ENCODE results near the gene TRIM66.
A peak's percentile ranks its signal among the peaks of the same experiment; 100 is the strongest.

The TRIM66 gene, protein sequence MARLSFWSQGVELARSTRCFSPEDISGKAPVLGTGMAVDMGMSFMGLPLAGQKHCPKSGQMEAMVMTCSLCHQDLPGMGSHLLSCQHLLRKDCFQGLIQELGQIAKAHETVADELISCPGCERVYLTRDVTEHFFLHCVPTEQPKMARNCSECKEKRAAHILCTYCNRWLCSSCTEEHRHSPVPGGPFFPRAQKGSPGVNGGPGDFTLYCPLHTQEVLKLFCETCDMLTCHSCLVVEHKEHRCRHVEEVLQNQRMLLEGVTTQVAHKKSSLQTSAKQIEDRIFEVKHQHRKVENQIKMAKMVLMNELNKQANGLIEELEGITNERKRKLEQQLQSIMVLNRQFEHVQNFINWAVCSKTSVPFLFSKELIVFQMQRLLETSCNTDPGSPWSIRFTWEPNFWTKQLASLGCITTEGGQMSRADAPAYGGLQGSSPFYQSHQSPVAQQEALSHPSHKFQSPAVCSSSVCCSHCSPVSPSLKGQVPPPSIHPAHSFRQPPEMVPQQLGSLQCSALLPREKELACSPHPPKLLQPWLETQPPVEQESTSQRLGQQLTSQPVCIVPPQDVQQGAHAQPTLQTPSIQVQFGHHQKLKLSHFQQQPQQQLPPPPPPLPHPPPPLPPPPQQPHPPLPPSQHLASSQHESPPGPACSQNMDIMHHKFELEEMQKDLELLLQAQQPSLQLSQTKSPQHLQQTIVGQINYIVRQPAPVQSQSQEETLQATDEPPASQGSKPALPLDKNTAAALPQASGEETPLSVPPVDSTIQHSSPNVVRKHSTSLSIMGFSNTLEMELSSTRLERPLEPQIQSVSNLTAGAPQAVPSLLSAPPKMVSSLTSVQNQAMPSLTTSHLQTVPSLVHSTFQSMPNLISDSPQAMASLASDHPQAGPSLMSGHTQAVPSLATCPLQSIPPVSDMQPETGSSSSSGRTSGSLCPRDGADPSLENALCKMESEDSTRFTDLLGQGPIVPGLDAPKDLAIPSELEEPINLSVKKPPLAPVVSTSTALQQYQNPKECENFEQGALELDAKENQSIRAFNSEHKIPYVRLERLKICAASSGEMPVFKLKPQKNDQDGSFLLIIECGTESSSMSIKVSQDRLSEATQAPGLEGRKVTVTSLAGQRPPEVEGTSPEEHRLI (N-terminal part only)

DNA sequence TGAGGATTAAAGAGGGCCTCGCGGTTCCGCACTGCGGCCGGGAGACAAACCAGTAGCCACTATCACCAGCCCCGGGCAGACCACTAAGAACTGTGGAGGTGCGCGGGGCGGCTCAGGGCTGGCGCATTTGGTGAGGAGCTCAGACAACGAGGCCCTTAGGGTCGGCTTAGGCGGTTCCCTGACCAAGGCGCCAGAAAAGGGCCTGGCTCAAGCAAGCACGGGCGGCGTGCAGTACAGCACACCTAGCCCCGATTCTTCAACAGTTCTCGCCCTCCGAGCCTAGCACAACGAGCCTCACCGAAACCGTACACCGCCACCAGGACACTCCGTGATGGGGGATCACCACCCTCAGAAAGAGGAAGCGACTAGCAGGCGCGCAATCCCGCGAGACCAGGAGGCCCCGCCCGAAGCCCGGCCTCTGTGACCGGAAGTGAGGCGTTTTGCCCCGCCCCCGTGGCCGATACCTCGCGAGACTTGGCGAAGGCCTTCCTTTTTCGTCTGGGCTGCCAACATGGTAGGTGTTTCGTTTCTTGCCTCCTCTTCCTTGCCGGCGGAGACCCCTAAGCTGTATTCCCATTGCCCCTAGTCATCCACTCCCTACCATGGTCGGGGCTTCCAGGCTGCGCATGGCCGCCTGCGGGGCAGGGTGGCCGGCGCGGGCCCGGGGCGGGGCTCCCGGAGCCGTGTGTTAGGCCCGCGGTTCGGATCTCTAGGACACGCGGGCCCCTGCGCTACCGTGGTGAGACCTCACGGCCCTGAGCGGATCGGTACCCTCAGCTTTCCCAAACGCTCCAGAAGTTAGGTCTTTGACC, at the start of gene TRIM66, which contains the start of gene RPL27A:
TRIM66 (minus strand) TSS at position 363 of the 812 bp plus-strand sequence. CDS start 10,391 bp downstream, outside the sequence.
RPL27A (plus strand) TSS at position 490 of the 812 bp plus-strand sequence; CDS start at position 512, 22 bp downstream.
- peak; percentile 94 for DNase-seq
- in situ Hi-C loops (cut with HindIII; ENCODE audit: low pct_ligation_motif_present, low pct_unique_long_range_greater_than_20kb, low sequenced_read_pairs) = no loop called here

DNA sequence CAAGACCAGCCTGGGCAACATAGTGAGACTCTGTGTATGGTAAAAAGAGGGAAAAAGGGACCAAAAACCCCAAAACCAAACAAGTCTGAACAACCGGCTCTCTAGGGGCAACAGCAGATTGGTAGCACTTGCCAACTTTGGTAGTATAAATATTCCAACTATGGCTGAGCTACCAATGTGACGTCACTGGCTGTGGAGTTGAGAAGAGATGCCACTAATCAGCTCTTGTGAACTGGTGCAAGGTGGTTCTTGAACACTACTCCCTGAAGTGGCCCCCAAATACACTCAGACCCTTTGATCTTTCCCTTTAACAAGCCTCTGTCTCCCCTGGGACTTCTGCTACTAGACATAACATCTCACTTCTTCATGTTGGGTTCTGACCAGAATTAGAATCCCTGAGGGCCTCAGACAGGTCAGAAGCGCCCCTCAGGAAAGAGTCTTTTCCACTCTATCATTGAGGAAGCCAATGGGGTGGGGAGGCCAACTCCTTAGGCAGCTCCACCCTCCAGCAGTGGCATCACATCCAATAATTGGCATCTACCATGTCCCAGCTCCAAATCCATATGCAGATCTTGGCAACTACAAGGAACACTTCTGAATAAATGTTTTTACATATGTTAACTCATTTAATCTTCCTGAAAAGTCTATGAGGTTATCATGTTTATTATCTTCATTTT, 49.3 kb upstream of the TRIM66 start:
- no peak for DNase-seq
- in situ Hi-C loops (cut with HindIII; ENCODE audit: low pct_ligation_motif_present, low pct_unique_long_range_greater_than_20kb, low sequenced_read_pairs) = no loop called here

DNA sequence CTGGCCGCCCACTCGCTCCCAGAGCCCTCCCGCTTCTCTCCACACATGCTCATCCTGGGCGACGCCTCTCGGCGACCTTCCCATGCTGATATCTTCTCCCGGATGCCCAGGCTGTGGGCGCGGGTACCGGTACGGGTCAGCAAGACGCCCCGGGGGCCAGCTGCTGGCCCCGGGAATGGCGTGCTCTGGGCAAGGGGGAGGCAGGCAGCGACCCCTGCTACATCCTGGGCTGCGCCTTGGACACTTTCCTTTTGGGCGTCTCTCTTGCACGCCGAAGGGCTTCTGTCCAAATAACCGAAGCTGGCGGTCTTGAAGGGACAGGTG, 48.2 kb upstream of the TRIM66 start:
- no peak for DNase-seq
- in situ Hi-C loops (cut with HindIII; ENCODE audit: low pct_ligation_motif_present, low pct_unique_long_range_greater_than_20kb, low sequenced_read_pairs) = no loop called here

DNA sequence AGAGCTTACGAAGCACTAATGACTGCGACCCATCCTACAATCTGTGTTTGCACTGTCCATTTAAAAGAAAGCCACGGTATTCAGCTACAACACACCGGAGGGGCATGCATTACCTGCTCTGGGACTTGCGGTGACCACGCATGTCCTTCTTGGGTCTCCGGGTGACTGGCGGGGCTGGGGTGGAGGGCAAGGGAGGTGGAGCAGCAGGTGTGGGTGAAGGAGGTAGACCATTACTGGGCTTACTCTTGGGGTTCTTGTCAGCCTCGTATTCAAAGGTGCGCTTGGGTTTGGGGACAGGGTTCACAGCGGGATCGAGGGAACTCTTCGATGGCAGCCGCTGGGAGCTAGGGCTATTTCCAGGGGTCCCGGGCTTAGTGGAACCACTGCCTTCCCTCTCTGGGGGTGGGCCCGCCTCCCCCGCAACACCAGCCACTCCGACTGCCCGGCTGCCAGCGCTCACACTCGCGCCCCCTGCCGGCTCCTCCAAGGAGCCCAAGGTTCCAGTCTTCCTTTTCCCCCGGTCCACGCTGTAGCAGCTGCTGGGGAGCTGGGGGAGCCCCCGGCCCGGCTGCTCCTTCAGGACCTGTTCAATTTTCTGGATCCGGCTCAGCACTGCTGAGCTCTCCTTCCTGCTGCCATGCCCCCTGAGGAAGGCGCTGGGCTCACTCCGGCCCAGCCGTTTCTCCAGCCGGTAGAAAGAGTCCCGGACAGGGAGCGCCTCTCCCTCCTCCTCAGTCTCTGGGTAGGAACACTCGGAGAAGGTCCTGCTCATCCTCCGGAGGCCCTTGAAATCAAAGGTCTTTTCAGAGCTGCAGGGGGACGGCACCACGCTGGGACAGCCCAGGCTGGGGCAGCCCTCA, 47.6 kb upstream of the TRIM66 start:
- no peak for DNase-seq

DNA sequence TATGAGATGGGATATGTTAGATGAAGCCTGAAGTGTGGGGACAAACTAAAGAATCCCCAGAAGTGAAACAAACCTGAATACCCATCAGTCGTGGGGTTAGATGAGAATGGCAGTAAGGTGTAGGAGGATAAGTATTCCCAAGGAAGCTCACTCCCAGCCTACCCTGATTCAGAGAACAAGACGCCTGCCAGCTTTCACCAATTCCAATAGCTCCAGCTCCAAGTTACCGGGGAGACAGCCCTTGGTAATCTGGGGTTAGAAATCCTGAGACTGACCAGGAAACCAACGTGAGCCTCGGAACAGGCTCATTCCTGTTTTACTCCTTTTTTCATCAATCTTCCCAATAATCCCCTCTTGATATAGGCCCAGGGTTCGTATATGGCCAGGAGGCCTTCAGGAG, 46.6 kb upstream of the TRIM66 start:
- DNase-seq = no peak
- in situ Hi-C loops (cut with HindIII; ENCODE audit: low pct_ligation_motif_present, low pct_unique_long_range_greater_than_20kb, low sequenced_read_pairs) = no loop called here

More for the DNA sequence above, 47.6 kb upstream of the TRIM66 start:
- in situ Hi-C loops (cut with HindIII; ENCODE audit: low pct_ligation_motif_present, low pct_unique_long_range_greater_than_20kb, low sequenced_read_pairs) = no loop called here

DNA sequence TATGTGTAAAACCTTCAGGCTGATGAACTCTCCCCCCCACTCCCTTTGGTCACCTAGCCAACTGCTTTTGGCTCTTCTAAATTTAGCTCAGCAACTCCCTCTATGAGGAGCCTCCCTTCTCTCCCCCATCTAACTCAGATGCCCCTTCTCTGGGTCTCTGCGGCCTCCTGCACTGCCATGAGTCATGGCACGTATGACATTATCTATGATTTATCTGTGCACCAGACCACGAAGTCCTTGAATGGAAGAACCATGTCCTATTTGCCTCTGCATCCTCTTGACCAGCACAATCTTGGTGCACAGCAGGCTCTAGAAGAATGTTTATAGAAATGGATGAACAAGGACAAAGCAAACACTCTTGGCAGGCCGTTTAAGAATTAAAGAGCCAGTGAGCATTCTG, 46.1 kb upstream of the TRIM66 start:
- no peak for DNase-seq
- in situ Hi-C loops (cut with HindIII; ENCODE audit: low pct_ligation_motif_present, low pct_unique_long_range_greater_than_20kb, low sequenced_read_pairs) = no loop called here

DNA sequence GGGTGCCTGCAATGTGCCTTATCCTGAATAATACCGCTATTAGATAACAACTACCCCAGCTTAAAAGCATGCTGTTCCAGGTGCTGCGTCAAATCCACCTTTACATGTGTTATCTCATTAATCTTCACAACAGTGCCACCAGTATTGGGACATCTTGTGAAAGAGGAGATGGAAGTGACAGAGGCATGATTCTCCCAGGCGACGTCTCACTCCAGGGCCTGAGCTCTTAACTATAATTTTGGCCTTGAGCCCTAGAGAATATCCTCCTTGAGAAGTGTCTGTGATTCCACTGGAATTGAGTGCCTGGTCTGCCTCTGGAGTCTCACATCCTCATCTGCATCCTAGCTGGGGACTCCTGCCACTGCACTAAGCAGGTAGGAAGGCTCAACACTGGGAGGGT, 43.9 kb upstream of the TRIM66 start:
- in situ Hi-C loops (cut with HindIII; ENCODE audit: low pct_ligation_motif_present, low pct_unique_long_range_greater_than_20kb, low sequenced_read_pairs) = no loop called here
- DNase-seq = no peak

DNA sequence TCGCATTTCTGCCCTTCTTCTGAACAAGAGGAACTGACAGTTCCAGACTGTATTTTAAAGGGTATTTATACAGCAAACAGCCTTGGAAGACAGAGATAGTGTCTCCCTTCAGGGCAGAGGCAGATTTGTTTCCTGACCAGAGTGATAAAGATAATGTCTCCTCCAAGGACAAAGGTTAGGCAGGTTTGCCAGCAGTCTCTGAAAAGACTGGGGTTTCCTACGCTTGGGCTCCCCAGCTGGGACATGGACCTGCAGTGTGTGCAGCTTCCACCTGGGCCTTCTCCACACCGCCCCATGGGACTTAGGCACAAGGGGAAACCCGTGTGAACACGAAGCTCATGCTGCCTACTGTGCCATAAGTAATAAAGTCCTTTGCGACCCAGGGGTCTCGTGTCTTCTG, 42.2 kb upstream of the TRIM66 start:
- in situ Hi-C loops (cut with HindIII; ENCODE audit: low pct_ligation_motif_present, low pct_unique_long_range_greater_than_20kb, low sequenced_read_pairs) = no loop called here
- DNase-seq = no peak

DNA sequence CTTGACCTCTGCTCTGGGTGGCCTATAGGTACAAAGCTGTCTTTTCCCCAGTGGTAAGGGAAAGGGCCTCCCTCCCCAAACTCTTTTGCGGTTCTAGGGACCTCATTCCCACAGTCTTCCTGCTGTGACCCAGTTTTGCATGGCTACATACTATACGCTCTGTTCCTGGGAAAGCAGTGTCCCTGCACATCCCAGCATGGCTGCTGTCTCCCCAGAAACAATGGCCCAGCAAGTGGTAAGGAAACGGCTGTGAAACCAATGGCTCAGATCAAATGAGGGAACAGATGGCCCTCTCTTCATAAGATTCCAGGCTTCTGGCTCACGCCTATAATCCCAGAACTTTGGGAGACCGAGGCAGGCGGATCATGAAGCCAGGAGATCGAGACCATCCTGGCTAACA, 41.2 kb upstream of the TRIM66 start:
- DNase-seq = no peak
- in situ Hi-C loops (cut with HindIII; ENCODE audit: low pct_ligation_motif_present, low pct_unique_long_range_greater_than_20kb, low sequenced_read_pairs) = no loop called here

DNA sequence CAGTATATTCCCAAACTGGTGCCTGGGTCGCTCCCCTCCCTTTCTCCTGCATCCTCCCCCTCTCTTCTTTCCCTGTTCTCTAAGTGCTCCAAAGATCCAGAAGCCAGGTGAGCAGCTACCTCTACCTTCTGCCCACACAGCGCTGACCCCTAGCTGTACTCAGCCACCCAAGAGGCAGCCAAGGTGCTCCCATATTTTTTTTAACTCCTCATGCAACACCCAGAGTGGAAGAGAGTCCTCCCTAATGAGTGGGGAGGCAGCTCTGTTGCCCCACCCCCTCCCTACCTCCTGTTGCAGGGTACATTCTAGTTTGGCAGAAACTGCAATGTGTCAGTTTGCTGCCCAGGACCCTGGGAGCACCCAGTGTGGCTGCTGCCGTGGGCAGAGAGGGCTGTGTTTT, 40.3 kb upstream of the TRIM66 start:
- no peak for DNase-seq
- in situ Hi-C loops (cut with HindIII; ENCODE audit: low pct_ligation_motif_present, low pct_unique_long_range_greater_than_20kb, low sequenced_read_pairs) = no loop called here

DNA sequence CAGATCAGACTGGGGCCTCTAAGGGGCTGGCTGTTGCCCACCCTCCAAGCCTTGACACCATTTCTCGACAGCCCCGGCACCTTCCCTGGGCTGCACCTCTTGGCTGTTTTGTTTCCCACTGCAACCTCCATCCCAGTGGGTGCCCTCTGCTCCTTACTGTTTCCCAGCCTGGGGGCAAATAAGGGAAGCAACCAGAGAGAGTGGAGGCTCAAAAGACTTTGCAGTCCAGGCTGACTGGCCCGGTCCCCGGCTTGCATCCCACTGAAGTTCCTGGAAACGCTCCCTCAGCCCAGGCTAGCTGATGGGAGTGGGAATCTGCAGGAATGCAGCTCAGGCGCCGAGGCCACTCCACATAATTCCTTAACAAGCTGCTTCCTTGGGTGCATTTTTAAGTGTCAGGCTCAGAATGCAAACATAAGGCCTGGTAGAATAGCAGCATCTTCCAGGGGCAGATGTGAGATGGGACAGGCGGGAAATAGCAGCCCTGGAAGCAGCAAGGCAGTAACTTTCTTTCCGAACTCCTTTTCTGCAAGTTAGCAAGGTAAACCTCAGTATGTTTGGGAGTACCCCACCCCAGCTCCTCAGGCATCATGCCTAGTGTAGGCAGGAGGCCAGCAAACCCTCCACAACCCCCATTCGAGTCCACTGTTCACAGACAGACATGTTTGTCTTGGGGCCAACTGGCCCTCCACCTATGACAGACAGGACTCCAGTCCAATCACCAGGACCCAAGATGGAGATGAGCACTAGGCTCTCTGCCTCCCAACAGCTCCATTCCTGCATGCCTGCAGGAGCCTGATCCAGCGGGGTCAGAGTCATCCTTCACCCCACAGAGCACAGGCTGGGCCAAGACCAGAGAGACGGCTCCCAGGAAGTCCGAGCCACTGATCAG, 39.4 kb upstream of the TRIM66 start:
- no peak for DNase-seq
- in situ Hi-C loops (cut with HindIII; ENCODE audit: low pct_ligation_motif_present, low pct_unique_long_range_greater_than_20kb, low sequenced_read_pairs) = no loop called here

DNA sequence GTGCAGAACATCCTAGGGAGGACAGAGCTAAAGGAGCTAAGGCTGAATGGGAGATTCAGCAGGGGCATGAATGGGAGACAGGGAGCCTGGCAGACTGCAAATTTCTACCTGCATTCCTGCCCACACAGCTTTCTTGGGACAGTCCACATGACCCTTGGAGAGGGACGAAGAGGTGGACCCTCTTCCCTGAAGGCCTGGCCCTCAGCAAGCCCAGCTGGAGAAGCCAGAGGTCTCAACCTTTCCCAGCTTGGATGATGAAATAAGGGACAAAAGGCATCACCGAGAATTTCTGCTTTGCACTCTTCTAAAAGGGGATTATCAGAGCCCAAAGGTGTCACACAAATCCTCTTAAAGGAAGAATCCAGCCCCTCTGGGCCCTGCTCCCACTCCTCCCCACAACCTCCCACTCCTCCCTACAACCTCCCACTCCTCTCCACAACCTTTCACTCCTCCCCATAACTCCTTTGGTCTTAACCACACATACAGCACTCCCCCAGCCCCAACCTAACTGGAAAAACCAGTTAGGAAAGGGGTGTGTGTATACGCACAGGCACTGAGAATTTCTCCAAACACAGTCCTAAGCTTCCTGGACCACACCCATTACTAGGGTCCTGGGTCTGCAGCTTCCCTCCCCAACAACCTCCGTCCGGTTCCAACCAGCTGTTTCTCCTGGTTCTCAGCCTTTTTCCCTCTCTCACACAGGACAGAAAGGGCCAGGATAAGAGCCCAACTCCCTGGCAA, 38.6 kb upstream of the TRIM66 start:
- DNase-seq = no peak
- in situ Hi-C loops (cut with HindIII; ENCODE audit: low pct_ligation_motif_present, low pct_unique_long_range_greater_than_20kb, low sequenced_read_pairs) = no loop called here

DNA sequence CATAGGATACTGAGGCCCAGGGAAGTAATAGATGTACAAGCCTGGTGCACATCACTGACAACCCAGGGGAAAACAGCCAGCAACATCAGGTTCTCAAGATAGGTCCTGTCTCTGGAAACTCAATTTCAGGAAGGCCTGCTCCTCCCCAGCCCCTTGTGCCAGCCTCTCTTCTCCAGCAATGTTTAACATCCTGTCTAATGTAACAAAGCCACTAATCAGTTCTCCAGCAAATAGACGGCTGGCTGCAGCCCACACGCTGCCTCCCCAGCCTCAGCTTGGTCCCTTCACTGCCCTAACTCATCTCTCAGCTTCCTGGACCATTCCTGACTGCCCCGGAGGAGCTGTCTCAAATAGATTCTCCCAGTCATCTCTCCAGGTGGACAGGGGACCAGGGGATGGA, 37.9 kb upstream of the TRIM66 start:
- in situ Hi-C loops (cut with HindIII; ENCODE audit: low pct_ligation_motif_present, low pct_unique_long_range_greater_than_20kb, low sequenced_read_pairs) = no loop called here
- no peak for DNase-seq

DNA sequence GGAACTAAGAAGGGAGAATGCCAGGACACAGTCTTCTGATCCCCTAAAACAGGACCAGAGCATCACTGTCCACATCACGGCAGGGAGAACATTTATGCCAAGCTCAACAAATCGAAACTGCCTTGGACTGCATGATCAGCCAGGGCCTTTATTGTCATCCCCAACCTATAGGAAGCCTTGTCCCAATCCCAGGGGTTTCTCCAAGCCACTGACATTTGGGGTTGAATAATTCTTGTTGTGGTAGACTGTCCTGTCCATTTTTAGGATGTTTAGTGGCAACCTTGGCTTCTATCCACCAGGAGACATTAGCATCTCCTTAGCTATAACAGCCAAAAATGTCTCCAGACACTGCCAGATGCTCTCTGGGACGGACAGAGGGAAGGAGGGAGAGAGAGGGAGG, 37.3 kb upstream of the TRIM66 start:
- no peak for DNase-seq
- in situ Hi-C loops (cut with HindIII; ENCODE audit: low pct_ligation_motif_present, low pct_unique_long_range_greater_than_20kb, low sequenced_read_pairs) = no loop called here

DNA sequence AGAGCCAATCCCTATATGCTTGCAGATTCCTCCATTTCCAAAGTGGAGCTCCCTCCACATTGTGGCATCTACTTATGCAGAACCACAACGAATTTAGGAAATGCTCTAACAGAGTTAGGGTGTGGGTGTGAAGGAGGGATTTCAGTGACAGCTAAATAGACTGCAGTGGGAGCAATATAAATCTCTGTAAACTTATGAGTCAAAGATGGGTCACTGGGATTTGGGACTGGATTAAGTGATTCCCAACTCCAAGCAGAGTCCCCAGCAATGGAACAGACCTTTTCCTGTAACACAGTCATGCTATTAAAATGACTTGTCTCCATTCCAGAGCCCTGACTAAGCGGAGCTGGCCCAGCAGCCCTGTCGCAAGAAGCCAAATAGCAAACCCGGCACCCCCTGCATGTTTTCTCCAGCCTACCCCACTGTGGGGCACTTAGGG, 36.8 kb upstream of the TRIM66 start:
- DNase-seq = peak; percentile 81
- in situ Hi-C loops (cut with HindIII; ENCODE audit: low pct_ligation_motif_present, low pct_unique_long_range_greater_than_20kb, low sequenced_read_pairs) = no loop called here

Measured in ACHN (cell line).